GM12874 (cell line): ENCODE results near the gene PGS1.

Experiments
- CTCF ChIP-seq: IDR thresholded peaks from 2 replicates; pipeline ENCODE4 v1.5.1; 2011; ENCODE audit warnings: low read depth, mild to moderate bottlenecking, control low read depth, low read length, moderate library complexity; ENCODE audit not compliant: insufficient read depth

Gene PGS1

DNA sequence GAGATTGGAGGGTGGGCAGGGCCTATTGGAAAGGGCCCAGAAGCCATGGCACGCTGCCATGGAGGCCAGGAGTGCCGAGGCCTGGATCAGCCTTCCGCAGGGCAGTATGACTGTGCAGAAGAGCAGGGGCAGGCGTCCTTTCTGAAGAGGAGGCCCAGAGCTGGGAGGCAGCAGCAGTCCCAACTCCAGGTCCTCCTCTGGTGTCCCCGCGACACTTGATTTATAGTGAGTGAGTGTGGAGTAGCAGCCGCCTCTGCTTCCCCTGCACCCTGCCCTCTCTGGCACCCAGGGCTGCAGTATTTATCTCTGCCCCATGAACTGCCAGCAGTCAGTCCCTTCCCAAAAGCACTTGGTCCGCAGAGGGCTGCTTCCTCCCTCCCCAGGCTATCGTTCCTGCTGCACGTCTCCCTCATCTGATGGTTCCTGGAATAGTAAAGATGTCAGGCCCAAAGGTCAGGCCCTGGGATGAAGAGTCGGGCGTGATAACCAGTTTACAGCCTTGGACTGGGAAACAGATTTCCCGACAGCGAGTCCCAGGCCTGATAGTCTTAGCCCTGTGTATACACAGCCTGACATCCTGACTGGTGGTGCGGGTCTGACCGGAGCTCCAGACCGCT is 32.9 kb downstream of the PGS1 start:
- TF ChIP-seq CTCF: no peak

- TF ChIP-seq CTCF: peak; percentile 40
These were observed 34.0 kb downstream of the PGS1 start for GRCh38 chr17:78412403-78412802.

DNA sequence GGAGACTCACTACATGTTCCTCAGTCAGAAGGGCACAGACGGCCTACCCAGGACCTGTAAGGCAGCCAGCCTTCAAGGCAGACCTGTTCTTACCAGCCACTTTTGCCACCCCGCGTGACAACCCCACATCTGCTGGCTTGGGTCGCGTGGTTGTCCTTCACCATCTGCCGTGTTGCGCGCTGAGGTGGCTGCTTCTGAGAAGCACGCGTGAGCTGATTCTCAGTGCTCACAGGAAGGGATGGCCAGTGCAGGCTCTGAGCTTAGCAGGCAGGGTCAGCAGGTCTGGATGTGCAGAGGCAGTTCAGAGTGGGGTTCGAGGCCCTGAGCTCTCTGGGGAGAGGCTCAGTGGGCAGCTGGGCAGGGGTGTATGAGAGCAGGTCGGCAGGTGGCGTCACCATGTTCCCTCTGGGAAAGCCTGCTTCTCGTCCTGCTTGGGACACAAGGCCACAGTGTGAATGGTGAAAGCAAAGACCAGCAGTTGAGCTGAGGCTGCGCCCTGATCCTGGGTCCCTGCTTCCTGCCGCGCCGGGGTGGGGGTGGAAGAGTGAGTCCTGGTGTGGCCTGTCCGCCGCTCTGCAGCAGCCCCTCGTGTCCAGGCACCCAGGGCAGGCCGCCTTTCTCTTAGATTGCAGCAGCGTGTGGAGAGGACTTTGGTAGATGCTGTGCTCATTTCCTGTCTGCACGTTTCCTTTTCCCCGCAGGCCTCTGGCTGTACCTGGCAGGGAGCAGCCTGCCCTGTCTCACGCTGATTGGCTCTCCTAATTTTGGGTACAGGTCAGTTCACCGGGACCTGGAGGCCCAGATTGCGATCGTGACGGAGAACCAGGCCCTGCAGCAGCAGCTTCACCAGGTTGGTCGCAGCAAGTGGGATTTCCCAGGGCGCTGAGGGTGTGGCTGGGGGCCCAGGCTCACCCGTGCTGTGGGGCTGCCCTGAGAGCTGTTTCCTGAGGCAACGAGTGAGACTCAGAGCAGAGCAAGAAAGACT is 36.0 kb downstream of the PGS1 start:
- TF ChIP-seq CTCF: no peak

- no peak for TF ChIP-seq CTCF
These were observed 37.6 kb downstream of the PGS1 start for GRCh38 chr17:78415821-78416711.

DNA sequence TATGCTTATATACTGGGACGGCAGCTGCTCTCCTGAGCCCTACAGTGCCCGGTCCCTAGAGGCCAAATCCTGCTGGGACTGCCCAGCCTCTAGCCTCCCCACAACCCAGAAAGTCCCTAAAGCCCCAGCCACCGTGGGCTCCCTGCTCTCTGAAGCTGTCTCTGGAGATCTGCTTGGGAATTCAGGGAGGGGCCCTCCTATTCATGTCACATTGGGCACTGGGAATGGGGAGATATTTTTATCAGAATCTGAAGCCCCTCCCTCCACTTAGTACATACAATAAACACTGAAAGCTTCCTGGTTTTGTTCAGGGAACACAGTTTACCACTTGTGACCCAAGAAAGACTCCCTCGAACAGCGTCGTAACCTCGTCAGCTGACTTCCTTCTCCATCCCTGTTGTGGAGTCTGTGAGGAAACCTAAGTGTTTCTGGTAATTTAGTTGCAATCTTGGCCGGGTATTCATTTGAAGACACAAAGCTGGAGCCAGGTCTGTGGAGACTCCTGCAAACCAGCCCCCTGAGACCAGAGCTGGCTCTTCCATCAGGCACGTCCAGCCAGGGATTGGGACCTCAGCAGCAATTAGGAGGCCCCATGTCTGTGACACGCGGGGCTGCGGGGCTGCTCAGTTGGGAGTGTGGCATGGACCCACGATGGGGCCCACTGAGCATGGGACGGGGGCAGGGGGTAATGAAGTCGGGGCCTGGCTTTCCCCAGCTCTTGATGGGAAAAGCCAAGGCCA is 38.5 kb downstream of the PGS1 start:
- no peak for TF ChIP-seq CTCF

GRCh38 chr17:78417531-78417909 is 39.1 kb downstream of the PGS1 start:
- TF ChIP-seq CTCF: no peak
